Measurements from ENCODE around the gene ZC3H7B. TPM values are rescaled to one million over a fixed set of nuclear protein-coding genes. Genes with fewer than 3 reads are reported as not detected.

ZC3H7B gene
- total RNA-seq, 1 donor from 2014 or later, result 63.9 TPM

DNA sequence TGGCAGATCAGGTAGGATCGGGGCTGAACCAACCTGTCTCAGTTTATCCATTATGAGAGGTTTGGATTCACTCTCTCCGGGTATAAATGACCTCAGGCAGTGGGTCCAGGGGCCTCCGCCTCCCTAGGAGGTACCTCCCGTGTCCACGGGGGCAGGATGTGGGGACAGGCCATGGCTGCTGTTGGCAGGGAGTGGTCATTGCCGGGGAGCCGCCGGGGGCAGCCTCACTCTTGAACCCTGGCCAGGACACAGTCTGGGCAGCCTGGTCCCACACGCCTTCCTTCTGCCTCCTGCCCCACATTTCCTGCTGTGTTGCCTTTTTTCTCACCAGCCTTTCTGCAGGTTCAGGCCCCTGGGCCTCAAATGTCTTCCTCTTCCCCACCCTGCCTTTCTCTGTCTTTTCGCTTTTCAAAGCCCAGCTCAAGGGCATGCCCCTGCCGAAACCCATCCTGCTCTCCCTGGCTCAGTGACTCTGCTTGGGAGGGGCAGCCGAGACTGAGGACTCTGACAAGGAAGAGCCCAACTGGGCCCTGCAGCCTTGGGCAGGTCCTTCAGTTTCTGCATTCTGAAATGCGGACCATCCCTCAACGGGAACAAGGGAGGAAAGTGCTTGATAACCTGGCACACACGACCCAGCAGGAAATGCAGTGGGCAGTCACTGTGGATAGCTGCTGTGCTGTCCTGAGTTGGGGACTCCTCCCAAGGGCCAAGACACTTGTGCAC, 31.1 kb downstream of the ZC3H7B start:
- DNase-seq (ENCODE audit: low read depth, low spot score), result no peak

DNA sequence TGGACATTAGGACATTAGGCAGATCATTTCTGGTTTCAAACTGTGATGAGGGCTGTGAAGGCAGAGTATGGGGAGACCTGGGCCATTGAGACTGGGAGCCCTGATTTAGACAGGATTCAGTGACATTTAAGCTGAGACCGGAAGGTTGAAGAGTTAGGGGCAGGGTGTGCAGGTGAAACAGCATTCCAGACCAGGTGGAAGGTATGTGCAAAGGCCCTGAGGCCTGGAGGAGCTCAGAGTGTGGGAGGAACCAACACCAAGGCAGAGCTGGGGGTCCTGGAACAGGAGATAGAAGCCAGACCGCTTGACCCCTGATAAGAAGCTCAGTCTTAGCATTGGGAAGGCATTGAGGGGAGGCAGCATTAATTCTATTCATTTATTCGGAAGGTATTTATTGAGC, 32.5 kb downstream of the ZC3H7B start:
- DNase-seq (ENCODE audit: low read depth, low spot score), result no peak

DNA sequence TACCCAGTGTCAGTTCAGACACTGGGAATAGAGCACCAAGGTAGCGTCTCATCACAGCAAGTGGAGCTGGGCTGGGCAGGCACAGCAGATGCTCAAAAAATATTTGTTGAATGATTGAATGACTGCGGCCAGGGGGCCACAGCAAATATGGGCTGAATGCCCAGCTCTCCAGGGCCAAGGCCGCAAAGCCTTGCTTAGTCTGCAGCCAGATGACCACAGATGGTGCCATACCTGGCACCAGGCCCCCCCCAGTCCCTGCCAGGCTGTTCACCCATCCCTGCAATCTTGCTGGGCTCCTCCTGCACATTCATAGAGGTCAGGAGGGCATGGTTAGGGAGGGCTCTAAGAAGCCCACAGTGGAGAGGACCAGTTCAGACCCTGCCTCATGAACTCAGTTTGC, 32.9 kb downstream of the ZC3H7B start:
- no peak for DNase-seq (ENCODE audit: low read depth, low spot score)

DNA sequence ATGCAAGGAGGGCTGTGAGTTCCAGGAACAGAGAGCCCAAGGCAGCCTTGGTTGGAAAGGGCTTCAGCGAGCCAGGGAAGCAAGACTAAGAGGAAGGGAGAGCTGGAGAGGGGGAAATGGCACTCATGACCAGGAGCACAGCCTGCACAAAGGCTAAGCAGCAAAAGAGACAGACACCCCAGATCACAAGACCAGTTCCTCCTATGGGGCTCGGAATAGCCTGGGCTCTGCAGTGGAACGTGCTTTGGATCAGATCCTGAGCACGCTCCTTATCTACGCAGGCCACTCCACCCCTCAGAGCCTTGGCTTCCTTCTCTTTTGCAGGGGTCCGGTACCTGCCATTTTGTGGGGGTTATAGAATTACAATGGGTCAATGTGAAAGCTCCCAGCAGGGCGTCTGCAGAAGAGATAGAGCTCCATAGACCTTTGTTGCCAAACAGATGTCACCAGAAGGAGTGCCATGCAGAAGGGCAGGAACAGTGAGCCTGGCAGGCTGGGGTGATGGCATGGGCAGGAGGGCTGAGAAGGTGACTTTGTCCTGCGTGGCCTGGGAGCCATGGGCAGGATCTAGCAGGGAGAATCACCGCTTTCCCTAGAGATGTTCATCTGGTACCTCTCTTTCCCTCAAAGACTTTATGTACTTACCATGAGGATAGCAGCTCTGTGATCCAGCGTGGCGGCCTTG, 33.8 kb downstream of the ZC3H7B start:
- no peak for DNase-seq (ENCODE audit: low read depth, low spot score)

DNA sequence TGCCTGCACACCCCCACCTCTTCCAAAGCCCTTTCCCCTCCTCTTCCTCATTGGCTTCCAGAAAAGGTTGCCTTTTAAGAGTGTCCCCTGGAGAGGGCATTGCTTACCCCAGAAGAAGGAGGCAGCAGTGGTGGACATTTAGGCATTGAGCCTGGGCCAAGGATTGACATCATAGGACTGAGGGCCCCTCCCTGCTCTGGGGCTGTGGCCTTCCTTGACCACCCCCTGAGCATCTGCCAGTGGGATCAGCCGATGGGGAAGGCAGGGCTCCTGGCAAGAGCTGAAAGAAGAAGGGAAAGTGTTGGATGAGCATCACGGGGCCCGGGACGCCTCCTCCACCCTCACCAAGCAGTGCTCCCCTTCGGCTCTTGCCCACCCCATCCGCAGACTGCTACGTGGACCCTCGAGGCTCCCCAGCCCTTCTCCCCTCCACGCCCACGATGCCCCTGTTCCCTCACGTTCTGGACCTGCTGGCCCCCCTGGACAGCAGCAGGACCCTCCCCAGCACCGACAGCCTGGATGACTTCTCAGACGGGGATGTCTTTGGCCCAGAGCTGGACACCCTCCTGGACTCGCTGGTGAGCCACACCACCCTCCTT, 37.4 kb downstream of the ZC3H7B start:
- no peak for DNase-seq (ENCODE audit: low read depth, low spot score)

DNA sequence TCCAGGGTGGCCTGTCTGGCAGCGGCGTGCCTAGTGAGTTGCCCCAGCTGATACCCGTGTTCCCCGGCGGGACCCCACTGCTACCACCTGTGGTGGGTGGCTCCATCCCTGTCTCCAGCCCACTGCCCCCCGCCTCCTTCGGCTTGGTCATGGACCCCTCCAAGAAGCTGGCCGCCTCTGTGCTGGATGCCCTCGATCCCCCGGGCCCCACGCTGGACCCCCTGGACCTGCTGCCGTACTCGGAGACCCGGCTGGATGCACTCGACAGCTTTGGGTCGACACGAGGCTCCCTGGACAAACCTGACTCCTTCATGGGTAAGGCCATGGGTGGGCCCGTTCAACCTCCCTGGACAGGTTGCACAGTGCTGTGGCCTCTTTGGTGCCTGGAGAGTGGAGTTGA, 38.5 kb downstream of the ZC3H7B start:
- DNase-seq (ENCODE audit: low read depth, low spot score), result no peak

DNA sequence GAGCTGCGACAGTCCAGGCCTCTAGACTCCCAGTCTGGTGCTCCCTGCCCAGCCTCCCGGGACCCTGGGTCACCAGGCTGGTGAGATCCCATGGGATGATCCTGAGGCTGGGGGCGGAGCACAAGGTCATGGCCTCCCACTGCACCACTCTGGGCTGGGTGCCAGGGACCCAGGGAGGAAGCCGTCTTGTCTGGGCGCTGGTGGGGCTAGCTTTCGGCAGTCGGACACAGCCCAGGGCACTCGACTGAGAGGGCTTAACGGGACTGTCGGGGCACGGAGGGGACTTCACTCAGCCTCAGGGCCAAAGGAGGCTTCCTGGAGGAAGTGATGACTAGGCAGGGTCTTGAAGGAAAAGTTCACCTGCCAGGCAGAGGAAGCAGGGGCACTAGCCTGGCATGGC, 39.0 kb downstream of the ZC3H7B start:
- no peak for DNase-seq (ENCODE audit: low read depth, low spot score)

DNA sequence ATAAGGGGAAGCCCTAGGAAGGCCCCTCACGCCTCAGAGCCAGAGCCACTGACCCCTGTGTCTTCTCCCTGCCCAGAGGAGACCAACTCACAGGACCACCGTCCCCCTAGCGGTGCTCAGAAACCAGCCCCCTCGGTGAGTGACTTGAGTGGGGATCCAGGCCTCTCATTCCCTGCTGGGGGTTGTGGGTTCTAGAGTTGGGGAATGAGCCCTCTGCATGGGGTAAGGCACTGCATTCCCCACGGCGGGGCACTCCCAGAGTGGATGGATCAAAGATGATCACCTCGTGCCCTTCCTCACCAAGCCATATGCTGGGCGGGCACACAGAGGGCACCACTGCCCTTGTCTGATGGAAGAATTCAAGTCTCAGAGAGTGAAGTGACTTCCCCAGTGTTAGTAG, 39.7 kb downstream of the ZC3H7B start:
- no peak for DNase-seq (ENCODE audit: low read depth, low spot score)

DNA sequence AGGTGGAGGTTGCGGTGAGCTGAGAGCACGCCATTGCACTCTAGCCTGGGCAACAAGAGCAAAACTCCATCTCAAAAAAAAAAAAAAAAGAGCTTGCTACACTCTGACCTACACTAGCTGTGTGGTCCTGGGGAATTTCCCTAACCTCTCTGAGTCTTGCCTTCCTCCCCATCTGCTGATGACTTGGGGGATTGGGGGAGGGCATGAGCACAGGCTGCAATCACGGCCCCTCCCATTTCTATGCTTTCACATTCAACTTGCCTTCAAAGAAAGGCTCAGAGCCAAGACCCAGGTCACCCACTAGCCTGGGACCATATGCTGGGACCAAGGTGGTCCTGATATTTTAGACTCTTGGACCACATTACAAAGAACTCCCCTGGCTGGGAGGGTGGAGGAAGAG, 40.7 kb downstream of the ZC3H7B start:
- no peak for DNase-seq (ENCODE audit: low read depth, low spot score)

DNA sequence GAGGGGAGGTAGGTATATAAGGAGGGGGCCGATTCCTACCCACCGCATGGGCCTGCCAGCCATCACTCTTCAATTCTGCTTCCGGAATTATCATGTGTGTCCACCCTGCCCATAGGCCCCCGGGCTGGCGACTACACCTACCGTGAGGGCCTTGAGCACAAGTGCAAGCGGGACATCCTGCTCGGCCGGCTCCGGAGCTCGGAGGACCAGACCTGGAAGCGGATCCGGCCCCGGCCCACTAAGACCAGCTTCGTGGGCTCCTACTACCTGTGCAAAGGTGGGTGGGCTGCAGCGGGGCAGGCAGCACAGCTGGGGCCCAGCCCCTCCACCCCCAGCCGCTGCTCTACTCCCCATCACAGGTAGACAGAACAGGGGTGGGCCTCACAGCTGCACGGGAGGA, 42.0 kb downstream of the ZC3H7B start:
- DNase-seq (ENCODE audit: low read depth, low spot score), result no peak

DNA sequence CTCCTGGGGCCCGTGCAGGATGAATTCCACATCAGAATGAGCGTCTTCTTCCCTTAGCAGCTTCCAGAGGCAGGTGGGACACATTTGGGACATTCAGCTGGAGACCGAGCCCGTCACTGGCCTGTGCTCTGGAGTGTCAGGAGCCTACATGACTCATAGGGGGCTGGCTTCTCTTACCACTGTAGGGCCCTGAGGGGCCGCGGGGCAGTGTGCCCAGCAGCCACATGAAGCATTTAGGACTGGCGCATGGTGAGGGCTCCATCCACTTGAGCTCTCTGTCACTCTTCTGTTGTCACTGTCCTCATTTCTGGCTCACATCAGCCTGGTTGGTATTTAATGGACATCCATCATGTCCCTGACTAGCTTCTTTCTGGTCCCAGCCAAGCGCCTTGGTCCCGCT, 42.4 kb downstream of the ZC3H7B start:
- no peak for DNase-seq (ENCODE audit: low read depth, low spot score)

DNA sequence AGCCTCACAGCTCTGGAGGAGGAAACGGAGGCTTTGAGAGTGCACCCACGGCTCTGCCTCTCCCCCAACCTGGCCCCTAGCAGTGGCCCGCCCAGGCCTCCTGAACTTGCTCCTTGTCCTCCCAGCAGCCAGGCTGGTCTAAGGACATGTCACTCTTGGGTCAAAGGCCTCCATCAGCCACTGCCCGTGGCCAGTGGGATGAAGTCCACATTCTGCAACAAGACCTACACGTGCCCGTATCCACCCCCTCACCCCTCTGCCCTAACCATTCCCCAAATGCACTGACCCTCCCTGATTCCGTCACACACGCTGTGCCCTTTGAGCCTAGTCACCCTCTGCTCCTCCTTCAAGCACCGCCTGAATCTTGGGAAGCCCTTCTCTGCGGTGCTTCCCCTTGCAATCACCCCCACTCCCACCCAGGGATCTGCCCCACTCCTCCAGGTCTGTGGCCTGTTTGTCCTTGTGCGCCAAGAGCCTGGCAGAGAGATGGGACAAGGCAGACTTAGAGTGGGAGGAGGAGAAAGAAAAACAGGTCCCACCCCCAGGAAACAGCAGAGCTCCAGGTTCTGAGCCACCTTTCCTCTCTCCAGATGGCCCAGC, 43.0 kb downstream of the ZC3H7B start:
- no peak for DNase-seq (ENCODE audit: low read depth, low spot score)

DNA sequence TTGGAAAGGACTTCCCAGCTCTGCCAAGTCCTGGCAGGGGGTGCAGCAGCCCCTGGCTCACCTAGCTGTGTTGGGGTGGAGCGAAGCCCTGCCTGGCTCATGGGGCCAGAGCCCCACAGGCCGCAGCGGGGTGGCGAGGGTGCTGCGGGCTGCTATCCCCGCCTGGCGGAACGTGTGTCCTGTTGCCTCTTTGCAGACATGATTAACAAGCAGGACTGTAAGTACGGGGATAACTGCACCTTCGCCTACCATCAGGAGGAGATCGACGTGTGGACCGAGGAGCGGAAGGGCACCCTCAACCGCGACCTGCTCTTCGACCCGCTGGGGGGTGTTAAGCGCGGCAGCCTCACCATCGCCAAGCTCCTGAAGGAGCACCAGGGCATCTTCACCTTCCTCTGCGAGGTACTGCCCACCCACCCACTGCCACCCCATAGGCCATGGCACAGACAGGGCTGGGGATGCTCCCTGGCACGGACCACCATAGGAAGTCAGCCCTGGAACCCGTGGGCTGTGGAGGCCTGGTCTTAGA, 44.5 kb downstream of the ZC3H7B start:
- DNase-seq (ENCODE audit: low read depth, low spot score), result no peak

DNA sequence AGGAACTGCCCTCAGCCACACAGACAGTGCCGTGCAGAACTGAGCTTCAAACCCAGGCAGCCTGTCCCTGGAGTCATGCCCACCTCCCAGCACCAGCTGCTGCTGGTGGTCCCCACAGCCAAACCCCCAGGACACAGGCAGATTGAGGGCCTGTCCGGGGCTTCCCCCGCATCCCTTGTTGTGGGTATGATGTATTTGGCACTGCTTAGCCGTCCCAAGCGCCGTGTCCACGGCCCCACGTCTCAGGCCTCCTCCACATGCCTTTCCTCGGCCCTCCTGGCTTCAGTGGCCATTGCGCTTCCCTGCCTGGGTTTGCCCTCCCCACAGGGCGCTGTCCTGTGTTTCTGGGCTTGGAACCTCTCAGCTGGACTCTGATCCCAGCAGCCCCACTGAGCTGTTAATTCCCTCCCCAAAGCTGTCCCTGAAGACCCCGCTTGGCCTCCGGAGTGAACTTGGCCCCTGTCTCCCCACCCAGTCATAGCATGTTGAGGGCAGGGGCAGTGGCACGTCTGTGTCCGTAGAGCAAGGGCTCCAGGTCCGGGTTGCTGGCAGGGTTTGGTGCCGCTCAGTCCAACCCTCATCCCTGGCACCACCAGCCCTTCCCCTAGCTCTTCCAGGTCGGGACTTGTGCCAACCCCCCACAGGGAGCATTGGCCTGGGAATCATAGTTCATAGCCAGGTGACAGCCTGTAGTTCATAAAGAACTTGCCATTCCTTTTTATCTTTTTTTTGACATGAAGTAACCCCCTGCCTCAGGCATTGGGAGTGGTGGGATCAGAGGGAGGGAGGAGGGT, 45.9 kb downstream of the ZC3H7B start:
- no peak for DNase-seq (ENCODE audit: low read depth, low spot score)

DNA sequence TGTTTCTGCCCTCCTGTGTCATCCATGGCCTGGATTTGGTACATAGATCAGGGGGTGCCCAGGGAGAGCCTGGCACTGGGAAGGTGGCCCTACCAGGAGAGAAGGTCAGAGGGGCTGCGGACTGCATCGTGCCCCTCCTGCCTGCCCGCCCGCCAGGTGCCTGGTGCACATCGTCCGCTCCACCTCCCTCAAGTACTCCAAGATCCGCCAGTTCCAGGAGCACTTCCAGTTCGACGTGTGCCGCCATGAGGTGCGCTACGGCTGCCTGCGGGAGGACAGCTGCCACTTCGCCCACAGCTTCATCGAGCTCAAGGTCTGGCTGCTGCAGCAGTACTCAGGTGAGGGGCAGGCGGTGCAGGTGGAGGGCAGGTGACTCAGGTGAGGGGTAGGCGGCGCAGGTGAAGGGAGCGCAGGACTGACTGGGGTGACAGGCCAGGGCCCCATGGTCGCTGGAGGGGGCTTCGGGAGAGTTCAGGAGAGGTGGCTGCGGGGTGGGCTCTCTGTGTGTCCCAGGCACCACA, 47.7 kb downstream of the ZC3H7B start:
- no peak for DNase-seq (ENCODE audit: low read depth, low spot score)

DNA sequence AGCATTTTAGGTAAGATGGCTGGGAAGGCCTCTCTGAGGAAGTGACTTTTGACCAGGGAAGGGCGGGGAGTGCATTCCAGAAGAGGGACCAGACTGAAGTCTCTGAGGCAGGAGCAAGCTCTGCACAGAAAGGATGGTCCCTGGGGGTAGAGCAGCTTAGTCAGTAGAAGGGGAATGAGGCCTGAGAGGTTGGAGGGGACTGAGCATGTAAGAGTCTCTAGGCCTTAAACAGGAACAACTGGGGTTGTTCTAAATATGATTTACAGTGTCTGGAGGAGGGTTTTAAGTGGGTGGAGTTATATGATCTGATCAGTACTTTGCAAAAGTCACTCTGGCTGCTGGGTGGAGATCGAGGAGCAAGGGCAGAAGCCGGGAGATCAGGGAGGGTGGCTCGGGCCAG, 48.8 kb downstream of the ZC3H7B start:
- DNase-seq (ENCODE audit: low read depth, low spot score), result no peak

DNA sequence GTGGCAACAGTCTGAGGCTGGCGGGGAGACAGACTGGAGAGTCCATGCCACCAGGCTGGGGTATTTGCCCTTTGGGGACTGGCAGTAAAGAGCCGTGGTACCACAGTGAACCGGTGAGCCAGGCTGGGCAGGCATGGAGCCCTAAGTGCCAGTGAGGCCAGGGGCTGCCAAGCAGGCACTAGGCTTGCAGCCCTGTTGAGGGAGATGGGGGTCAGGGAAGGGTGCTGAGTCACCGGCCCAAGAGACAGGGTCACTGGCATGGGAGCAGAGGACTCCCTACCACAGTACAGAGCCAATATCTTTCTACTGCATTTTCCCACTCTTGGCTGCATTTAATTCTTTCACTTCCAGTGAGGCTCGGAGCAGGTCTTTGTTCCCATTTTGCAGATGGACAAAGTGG, 49.7 kb downstream of the ZC3H7B start:
- no peak for DNase-seq (ENCODE audit: low read depth, low spot score)

DNA sequence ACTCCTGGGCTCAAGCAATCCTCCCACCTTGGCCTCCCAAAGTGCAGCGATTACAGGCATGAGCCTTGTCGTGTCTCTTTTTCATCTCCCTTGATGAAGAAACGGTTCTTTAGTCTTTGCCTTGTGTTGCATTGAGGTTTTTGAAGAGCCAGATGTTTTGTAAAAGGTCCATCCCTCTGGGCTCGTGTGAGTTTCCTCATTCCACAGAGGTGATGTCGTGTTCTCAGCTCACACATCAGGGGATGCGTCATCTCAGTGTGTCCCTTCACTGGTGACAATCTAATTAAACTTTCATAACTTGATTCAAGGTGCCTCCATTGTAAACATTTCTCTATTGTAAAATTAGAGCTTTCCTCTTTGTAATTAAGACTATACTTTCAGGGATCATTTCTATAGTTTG, 50.7 kb downstream of the ZC3H7B start:
- DNase-seq (ENCODE audit: low read depth, low spot score), result no peak

DNA sequence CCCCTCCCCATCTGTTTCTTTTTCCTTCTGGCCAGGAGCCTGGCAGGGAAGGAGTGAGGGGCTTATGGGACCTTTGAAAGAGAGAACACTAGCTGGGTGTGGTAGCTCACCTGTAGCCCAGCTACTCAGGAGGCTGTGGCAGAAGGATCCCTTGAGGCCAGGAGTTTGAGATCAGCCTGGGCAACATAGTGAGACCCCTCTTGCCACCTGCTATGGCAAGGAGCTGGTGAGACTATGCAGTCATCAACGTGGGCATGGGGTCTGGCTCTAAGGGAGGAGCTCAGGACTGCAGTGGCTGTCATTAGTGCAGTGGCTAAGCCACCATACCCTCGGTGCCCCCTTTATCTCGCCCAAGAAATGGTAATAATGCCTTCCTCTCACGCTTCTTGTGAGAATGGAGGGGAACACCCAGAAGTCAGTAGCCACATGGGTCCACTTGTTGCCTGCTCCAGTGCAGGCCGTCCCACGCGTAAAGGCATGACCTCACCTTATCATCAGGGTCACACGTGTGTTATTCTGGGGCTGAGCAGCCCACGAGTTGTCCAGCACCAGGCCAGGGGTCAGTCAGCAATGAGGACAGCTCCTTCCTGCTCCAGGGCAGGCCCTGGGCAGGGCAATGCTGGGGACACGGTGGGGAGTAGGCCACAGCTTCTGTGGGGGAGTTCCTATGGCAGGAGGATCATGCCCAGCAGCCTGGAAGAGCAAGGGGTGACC, 52.7 kb downstream of the ZC3H7B start:
- no peak for DNase-seq (ENCODE audit: low read depth, low spot score)

DNA sequence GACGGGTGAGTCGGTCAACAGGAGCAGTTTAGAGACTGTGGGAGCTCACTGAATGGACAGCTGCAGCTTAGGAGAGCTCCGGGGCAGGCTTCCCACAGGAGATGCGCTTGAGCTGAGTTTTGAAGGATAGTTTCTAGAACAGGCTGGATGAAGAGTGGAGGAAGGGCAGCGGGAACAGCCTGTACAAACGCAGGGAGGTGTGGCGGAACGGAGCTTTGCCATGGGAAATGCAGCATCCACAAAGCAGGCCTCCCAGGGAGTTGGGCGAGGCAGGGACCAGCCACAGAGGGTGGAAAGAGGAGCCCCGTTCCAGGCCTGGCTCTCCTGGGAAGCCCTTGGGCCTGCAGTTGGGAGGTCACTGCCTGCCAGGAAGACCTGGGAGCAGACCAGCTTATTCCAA, 53.7 kb downstream of the ZC3H7B start:
- DNase-seq (ENCODE audit: low read depth, low spot score), result no peak

DNA sequence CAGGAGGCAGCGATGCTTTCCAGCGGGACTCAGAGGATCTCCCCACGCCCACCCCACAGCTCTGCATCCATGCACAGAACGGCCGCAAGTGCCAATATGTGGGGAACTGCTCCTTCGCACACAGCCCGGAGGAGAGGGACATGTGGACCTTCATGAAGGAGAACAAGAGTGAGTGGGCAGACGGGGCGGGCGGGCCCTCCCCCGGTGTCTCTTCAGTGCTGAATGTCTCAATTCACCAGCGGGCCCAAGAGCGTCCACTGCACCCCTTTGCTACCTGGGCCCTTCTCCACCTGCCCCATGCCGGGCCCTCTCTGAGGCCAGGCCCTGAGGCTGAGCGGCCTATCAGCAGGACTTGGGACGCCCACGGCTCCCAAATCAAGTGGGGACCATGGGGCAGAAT, 54.6 kb downstream of the ZC3H7B start:
- no peak for DNase-seq (ENCODE audit: low read depth, low spot score)
